ENCODE data around the gene UQCRFS1. TPM values are rescaled to one million over a fixed set of nuclear protein-coding genes. Genes with fewer than 3 reads are reported as not detected.

Gene UQCRFS1
- total and polyA plus RNA-seq, 10 donors = 14.7 to 27.0 (median 21.6) TPM

DNA sequence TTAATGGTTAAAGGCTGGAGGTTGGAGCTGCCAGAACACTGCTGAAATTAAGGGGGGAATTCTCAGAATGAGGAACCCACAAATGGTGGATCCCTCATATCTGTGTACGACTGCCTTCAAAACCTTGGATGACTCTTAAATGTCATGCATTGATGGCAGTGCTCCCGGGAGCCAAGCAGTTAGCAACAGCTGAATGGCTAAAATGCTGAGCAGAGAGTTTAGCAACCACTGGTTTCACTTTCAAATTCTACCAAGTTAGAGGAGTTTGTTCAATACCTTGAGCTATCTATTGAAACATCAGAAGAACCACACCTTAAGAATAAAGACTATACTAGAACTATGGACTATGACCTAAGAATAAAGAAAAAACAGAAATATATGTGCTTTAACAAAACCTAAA lies 41.4 kb downstream of the UQCRFS1 start:
- TF ChIP-seq, protein P1, sequence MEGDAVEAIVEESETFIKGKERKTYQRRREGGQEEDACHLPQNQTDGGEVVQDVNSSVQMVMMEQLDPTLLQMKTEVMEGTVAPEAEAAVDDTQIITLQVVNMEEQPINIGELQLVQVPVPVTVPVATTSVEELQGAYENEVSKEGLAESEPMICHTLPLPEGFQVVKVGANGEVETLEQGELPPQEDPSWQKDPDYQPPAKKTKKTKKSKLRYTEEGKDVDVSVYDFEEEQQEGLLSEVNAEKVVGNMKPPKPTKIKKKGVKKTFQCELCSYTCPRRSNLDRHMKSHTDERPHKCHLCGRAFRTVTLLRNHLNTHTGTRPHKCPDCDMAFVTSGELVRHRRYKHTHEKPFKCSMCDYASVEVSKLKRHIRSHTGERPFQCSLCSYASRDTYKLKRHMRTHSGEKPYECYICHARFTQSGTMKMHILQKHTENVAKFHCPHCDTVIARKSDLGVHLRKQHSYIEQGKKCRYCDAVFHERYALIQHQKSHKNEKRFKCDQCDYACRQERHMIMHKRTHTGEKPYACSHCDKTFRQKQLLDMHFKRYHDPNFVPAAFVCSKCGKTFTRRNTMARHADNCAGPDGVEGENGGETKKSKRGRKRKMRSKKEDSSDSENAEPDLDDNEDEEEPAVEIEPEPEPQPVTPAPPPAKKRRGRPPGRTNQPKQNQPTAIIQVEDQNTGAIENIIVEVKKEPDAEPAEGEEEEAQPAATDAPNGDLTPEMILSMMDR (IDR thresholded peaks at IDR 0.05 in 8 of 11, conservative IDR thresholded peaks at IDR 0.05 in 3 of 11) = no peak
- TF ChIP-seq POLR2AphosphoS5 (IDR thresholded peaks at IDR 0.05) (no peak), POLR2A (IDR thresholded peaks at IDR 0.05) (no peak)
- no peaks in the 10 kb centered on the region for H3K4me1 ChIP-seq
- WGBS, 5 donors = 67 to 84% (median 76%) methylated on average over 2 of the region's 2 CpGs
- no peak overlapping the region for H3K4me3 ChIP-seq
- no peaks in the 10 kb centered on the region for H3K36me3 ChIP-seq
- intact Hi-C loops (cut with DNase I; ENCODE audit: low total_unique reads) = no loop called here
- no peak overlapping the region for H3K27ac ChIP-seq
- peaks cover 3 to 57% (median 53%) of the 10 kb centered on the region in 8 donors for H3K9me3 ChIP-seq
- H3K27me3 ChIP-seq (replicated peaks in 1 of 7) = no peaks in the 10 kb centered on the region
- DNase-seq = no peak

GRCh38 chr19:29170554-29170953 lies 42.4 kb downstream of the UQCRFS1 start:
- Histone ChIP-seq H3K27me3 (replicated peaks in 1 of 7) (no peaks in the 10 kb centered on the region), H3K4me3 (no peak overlapping the region), H3K4me1 (no peaks in the 10 kb centered on the region), H3K27ac (no peak overlapping the region), H3K9me3 (peaks cover 0 to 47% (median 44%) of the 10 kb centered on the region in 8 donors), H3K36me3 (no peaks in the 10 kb centered on the region)
- WGBS, 5 donors = 32 to 69% (median 43%) methylated on average over 1 of the region's 1 CpG
- no peak for DNase-seq
- TF ChIP-seq POLR2AphosphoS5 (IDR thresholded peaks at IDR 0.05) = no peak
- TF ChIP-seq, protein P1 (IDR thresholded peaks at IDR 0.05 in 8 of 11, conservative IDR thresholded peaks at IDR 0.05 in 3 of 11) = no peak
- no peak for TF ChIP-seq POLR2A (IDR thresholded peaks at IDR 0.05)
- intact Hi-C loops (cut with DNase I; ENCODE audit: low total_unique reads) = no loop called here

DNA sequence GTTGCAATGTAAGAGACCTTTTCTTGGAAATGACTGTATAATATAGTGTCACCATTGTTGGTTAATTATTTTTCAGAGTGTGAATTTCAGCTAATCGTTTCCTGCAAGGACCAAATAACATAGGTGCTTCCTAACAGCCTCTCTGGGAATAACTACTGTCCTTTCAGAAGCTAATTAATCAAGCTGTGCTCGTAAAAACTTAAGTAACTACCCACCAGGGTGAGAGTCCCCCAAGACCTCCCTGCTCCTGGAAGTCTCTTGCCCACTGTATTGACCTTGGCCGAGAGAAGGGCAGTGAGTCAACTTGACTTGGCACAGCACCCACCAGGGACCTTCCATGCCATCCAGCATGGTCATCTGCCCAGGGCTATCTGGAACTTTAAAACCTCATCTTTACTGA lies 50.3 kb downstream of the UQCRFS1 start:
- peaks cover 0 to 21% (median 3%) of the 10 kb centered on the region in 8 donors for H3K9me3 ChIP-seq
- H3K27ac ChIP-seq = no peak overlapping the region
- intact Hi-C loops (cut with DNase I; ENCODE audit: low total_unique reads) = no loop called here
- DNase-seq = no peak
- peaks cover 0 to 8% (median 0%) of the 10 kb centered on the region in 7 donors for H3K27me3 ChIP-seq (replicated peaks in 1 of 7)
- H3K4me3 ChIP-seq = no peak overlapping the region
- TF ChIP-seq, protein P1 (IDR thresholded peaks at IDR 0.05 in 8 of 11, conservative IDR thresholded peaks at IDR 0.05 in 3 of 11) = no peak
- TF ChIP-seq POLR2AphosphoS5 (IDR thresholded peaks at IDR 0.05) (no peak), POLR2A (IDR thresholded peaks at IDR 0.05) (no peak)
- no peaks in the 10 kb centered on the region for H3K4me1 ChIP-seq
- H3K36me3 ChIP-seq = no peaks in the 10 kb centered on the region
- 22 to 35% (median 27%) methylated on average over 3 of the region's 3 CpGs for WGBS, 5 donors

DNA sequence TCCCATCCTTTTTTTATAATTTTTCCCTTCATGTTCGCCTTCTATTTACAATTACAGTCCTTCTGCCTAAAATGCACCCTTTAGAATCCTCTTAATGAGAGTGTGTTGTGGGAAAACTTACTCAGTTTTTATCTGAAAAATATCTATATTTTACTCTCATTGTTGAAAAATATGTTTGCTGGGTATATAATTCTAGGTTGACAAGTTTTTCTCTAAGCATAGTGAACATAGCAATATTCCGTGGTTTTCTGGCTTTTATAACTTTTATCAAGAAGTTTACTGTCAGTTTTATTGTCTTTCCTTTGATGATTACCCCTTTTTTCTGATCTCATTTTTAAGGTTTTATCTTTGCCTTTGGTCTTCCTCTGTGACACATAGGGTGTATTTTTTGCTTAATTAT lies 57.3 kb downstream of the UQCRFS1 start:
- H3K9me3 ChIP-seq = peaks cover 0 to 91% (median 57%) of the 10 kb centered on the region in 8 donors
- DNase-seq = no peak
- 75 to 96% (median 90%) methylated on average over 2 of the region's 2 CpGs for WGBS, 5 donors
- intact Hi-C loops (cut with DNase I; ENCODE audit: low total_unique reads) = no loop called here
- H3K4me3 ChIP-seq = no peak overlapping the region
- peaks cover 0 to 8% (median 0%) of the 10 kb centered on the region in 7 donors for H3K27me3 ChIP-seq (replicated peaks in 1 of 7)
- no peaks in the 10 kb centered on the region for H3K4me1 ChIP-seq
- TF ChIP-seq, protein P1 (IDR thresholded peaks at IDR 0.05 in 8 of 11, conservative IDR thresholded peaks at IDR 0.05 in 3 of 11) = no peak
- TF ChIP-seq POLR2A (IDR thresholded peaks at IDR 0.05) (no peak), POLR2AphosphoS5 (IDR thresholded peaks at IDR 0.05) (no peak)
- H3K27ac ChIP-seq = no peak overlapping the region
- H3K36me3 ChIP-seq = no peaks in the 10 kb centered on the region

Small RNA genes within 50 kb of the gene (small RNA-seq; reads per million reads assigned to genes)
- 0 reads per million in 4 donors for gene RN7SL340P
